GM19372 (cell line): ENCODE data around the gene CD63.
"Not testable (repeated sequence)": the region's sequence is repeated elsewhere in the genome, so short reads cannot be mapped to it uniquely, and the experiment has no call there.

Experiments used
- ATAC-seq: cut with Tn5 transposase; IDR thresholded peaks from one replicate; pipeline ENCODE4 v1.9.1; 2021; ENCODE audit warnings: mild to moderate bottlenecking, low read depth, moderate library complexity; ENCODE audit not compliant: unreplicated experiment

CD63 gene, protein sequence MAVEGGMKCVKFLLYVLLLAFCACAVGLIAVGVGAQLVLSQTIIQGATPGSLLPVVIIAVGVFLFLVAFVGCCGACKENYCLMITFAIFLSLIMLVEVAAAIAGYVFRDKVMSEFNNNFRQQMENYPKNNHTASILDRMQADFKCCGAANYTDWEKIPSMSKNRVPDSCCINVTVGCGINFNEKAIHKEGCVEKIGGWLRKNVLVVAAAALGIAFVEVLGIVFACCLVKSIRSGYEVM

GRCh38 chr12:55728939-55729818 lies at the start of gene CD63:
TSS of gene CD63 (minus strand) at chr12:55729009. CDS start at chr12:55728341, 668 bp downstream.
- ATAC-seq, result peak; percentile 65

GRCh38 chr12:55777856-55778255 lies 49.0 kb upstream of the CD63 start:
- ATAC-seq, result no peak

GRCh38 chr12:55771736-55772135 lies 42.9 kb upstream of the CD63 start:
- ATAC-seq, result no peak

DNA sequence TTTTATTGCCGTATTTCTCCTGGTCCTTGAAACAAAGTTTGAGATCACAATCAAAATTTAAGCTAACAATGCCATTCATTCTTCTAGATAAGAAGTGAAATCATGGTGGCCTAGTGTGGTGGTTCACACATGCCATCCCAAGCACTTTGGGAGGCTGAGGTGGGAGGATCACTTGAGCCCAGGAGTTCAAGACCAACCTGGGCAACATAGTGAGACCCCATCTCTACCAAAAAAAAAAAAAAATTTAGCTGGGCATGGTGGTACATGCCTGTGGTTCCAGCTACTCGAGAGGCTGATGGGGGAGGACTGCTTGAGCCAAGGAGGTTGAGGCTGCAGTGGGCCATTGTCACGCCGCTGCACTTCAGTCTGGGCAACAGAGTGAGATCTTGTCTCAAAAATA lies 38.3 kb upstream of the CD63 start:
- ATAC-seq, result no peak

- ATAC-seq, result no peak
Observed at GRCh38 chr12:55765736-55766290, 37.0 kb upstream of the CD63 start.

GRCh38 chr12:55762646-55763045 lies 33.8 kb upstream of the CD63 start:
- ATAC-seq, result no peak

DNA sequence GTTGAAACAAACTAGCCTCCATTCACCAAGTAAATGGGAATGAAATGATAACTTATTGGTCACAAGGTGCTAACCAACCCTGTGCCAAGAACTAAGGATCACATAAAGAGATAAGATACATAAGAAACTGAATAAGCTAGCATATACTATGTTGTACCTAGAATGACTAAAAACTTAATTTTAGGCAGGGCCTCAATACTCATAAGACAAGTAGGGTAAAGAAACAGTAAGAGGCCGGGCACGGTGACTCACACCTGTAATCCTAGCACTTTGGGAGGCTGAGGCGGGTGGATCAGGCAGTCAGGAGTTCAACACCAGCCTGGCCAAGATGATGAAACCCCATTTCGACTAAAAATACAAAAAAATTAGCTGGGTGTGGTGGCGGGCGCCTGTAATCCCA lies 31.9 kb upstream of the CD63 start:
- ATAC-seq, result no peak

DNA sequence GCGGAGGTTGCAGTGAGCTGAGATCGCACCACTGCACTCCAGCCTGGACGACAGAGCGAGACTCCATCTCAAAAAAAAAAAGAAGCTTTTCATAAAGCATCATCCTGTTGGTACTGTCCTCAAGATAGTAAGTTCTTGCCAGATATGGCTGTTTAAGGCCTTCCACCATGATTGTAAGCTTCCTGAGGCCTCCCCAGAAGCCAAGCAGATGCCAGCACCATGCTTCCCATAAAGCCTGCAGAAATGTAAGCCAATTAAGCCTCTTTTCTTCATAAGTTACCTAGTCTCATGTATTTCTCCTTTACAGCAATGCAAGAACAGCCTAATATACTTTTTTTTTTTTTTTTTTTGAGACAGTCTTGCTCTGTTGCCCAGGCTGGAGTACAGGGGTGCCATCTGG lies 29.8 kb upstream of the CD63 start:
- not testable (repeated sequence) for ATAC-seq

DNA sequence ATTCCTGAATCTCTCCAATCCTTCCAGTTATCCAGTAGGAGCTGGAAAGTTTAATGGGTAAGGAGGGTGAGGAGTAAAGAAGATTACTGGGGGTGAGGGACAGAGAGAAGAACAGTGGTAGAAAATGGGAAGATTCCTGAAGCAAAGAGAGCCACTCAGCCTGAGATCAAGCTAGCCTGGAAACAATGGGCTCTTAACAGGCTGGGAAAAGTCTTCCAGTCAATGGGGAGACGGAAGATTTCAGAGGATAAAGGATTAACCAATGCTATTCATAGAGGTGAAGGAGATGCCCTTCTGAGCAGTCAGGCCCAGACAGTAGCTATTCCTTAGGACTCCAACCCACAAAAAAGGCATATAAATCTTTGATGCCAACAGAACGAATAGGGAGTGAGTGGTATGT lies 28.9 kb upstream of the CD63 start:
- ATAC-seq, result no peak

DNA sequence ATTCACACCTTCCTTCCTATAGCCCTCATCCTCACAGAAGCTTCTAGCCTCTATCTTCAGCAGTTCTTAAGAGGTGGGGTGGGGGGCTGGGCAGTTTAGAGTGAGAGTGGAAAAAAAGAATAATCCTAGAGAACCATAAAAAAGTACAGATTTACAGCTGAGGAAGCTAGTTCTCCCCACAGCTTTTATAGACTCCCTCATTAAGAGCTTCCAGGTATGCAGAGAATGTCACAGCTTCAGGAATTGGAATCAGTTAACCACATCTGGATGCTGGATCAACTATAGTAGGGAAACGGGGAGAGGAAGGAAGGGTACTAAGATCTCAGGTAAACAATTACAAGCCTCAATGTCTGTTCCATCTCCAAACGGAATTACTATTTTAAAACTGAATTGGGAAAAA lies 26.4 kb upstream of the CD63 start:
- ATAC-seq, result no peak

DNA sequence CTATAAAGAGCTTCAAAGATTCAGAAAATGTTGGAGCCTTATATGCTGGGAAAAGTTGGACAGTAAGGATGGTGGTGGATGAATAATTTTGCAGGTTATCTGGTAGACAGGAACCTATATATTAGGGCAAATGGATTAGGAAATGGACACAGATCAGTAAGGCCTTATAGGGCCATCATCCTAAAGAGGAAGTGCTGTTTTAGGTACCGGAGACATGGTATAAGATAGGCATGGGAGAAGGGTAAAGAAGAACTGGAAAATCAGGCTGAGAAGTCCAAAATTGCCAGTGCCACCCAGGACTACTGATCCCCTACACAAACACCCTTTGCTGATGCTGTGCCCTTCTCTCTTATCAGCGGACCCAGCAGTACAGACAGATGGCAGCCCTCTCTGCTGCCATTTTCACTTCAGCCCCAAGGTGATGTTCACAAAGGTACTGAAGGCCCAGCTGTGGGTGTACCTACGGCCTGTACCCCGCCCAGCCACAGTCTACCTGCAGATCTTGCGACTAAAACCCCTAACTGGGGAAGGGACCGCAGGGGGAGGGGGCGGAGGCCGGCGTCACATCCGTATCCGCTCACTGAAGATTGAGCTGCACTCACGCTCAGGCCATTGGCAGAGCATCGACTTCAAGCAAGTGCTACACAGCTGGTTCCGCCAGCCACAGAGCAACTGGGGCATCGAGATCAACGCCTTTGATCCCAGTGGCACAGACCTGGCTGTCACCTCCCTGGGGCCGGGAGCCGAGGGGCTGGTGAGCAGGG lies 19.6 kb upstream of the CD63 start:
- no peak for ATAC-seq

DNA sequence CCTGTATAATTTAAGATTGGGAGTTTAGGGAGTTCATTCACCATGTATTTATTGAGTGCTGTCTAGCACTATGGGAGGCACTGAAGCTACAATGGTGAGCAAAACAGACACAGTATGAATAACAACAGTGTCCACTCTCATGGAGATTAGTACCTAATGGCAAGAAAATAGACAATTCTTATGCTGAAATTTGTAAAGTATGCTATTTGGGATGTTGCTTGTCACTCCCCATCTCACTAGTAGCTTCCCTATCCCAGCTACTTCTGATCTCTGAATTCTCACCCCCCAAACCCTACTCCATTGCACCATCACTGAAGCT lies 18.1 kb upstream of the CD63 start:
- no peak for ATAC-seq

DNA sequence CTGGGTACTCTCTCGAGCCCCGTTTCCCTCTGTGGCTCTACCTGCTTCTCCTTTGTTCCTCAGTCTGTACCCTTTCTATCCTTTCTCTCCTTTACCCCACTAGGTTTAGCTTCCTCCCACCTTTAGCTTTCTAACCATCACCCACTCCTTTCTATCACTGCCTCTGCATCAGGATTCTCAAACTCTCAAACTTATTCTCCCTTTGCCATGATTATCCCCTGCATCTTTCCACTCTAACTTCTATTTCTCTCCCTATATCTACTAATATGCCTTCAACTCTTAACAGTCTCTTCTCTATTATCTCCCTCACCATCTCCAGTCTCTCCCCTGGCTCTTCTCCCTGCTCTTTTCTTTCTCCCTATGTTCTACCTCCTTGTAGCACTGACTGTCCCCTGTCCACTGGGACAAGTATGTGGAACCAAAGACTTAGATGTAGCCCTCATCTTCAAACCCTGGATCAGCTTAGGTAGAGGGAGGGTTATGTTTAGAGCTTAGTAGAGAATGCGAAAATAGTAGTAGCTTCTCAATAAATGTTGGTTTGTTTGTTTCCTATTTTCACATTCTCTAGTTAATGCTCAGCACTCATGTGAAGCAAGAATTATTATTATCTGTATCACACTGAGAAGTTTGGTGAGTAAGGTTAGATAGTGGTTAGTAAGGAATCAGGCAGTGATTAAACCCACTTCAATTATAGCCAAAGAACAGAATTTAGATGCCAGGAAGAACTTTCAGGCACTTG lies 17.5 kb upstream of the CD63 start:
- no peak for ATAC-seq

GRCh38 chr12:55745361-55746173 lies 16.8 kb upstream of the CD63 start:
- ATAC-seq, result no peak

DNA sequence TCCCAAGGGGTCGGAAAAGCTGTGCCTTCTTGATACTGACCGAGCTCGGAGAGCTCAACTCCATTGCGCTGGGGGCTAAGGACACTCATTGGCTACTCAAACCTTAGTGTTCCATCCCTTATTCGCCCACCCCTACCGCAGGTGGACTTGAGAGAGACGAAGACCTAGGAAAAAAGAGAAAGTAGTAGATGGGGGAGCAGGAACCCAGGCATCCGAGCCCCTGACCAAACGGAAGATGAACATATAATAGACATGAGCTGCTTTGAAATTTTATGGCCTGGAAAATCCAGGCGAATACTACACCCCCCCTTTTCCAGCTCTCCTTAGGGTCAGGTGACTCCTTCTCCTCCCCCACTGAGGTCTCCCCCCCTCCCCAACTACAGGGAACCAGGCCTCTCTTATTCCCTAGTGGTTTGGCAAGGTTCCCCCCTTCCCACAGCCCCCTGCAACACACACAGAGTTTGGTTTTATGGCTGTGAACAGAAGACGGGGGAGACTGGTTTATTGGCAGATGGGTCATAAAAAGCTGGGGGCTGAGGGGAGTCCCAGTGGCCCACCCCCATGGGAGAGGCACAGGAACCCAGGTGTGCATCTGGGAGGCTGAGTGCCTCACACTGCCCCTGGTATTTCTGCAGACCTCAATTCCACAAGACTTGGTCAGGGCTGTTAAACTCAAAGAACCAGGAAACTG lies 15.7 kb upstream of the CD63 start:
- ATAC-seq, result no peak

DNA sequence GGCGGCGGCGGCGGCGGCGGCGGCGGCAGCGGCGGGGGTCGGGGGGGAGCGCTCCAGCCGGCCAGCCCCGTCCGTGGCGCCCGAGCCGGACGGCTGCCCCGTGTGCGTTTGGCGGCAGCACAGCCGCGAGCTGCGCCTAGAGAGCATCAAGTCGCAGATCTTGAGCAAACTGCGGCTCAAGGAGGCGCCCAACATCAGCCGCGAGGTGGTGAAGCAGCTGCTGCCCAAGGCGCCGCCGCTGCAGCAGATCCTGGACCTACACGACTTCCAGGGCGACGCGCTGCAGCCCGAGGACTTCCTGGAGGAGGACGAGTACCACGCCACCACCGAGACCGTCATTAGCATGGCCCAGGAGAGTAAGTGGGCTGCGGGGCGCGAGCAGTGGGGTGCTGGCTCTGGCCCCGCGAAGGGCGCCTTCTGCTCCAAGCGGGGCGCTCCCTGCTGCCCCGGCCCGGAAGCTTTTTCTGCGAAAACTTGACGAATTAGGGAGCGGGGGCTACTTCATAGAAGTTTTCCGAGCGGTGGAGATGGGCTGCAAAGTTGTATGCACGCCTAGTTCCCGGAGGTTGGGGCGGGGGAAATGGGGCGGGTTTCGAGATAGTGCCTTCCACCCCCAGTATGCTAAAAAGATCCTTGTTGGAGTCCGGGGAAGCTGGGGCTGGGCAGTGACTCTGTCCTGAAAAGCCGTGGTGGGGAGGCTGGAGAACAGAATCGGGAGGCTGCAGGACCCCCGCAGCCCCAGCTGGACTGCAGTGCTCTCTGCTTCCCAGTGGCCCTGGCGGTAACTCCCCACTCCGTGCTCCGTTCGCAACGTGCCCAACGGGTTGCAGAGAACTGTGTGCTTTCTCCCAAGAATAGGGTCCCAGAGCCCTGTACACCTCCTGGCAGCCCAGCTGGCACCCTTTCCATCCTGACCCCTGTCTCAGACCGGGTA lies 14.9 kb upstream of the CD63 start:
- peak; percentile 53 for ATAC-seq

DNA sequence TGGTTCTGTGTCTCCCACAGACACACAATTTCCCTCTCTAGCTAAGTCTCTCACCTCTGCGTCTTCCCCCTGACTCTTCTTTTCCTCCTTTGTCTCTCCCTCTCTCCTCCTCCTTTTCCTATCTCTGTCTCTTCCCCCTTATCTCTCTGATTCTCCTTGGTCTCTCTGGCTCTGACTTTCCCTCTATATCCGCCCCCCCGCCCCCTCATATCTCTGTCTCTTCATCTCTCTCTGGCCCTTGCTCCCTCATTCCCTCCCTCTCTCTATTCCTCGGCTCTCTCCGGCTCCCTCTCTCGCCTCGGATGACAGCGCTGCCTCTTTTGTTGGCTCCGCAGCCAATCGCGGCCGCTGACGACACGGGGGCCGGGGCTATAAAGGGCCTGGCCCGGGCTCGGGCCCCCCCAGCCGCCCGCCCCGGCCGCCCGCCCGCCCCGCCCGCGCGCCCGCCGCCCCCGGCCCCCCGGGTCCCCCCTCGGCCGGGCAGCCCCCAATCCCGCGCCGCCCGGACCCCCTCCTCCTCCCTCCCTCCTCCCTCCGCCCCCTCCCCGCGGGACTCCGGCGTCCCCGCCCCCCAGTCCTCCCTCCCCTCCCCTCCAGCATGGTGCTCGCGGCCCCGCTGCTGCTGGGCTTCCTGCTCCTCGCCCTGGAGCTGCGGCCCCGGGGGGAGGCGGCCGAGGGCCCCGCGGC lies 14.1 kb upstream of the CD63 start, which contains the start of gene GDF11:
TSS of gene GDF11 (plus strand) at position 404 of the 687 bp plus-strand sequence. CDS start at position 599, 195 bp downstream.
- peak; percentile 42 for ATAC-seq
